HepG2 (cell line): ENCODE results near the gene SSBP2. TPM values are rescaled to one million over a fixed set of nuclear protein-coding genes. Genes with fewer than 3 reads are reported as not detected.

Experiments used
- ATAC-seq: fragments of 200-7000 bp; cut with Tn5 transposase; 3 replicates; pipeline ENCODE4 v1.9.1; 2020; ENCODE audit warnings: mild to moderate bottlenecking, moderate library complexity
- BruUV-seq: library from RNA; stranded (reverse); fragments of 400-500 nt; replicated peaks from 2 replicates; lab custom pipeline; 2021; lab: Mats Ljungman, UMichigan
- CTCF ChIA-PET: fragments of 300-600 bp; formaldehyde crosslinking; extraction: SDS; loops from one replicate; lab custom pipeline; 2021; ENCODE audit warnings: low total read pairs, inconsistent platforms, low intra/inter-chr PET ratio; lab: Yijun Ruan, JAX
- POLR2A ChIA-PET: fragments of 350-600 bp; sonication (Branson Sonifier 250); formaldehyde crosslinking; loops from one replicate; lab custom pipeline; 2020; ENCODE audit warnings: antibody characterized with exemption, inconsistent platforms; lab: Yijun Ruan, JAX
- DNase-seq: peaks from one replicate; pipeline ENCODE4 v3.0.0-alpha.2; 2015; ENCODE audit warnings: low spot score
- FAIRE-seq: peaks from 3 replicates; lab custom pipeline; 2011; peaks lifted over from hg19 to GRCh38; lab: Jason Lieb, UNC
- H2AFZ ChIP-seq: one replicate; pipeline ENCODE4 v1.6.1; 2011; ENCODE audit warnings: low read length, inconsistent platforms
- H3K27ac ChIP-seq: fragments of 300-600 bp; 3 replicates; pipeline ENCODE4 v1.8.0; 2011; ENCODE audit warnings: mixed run types, mild to moderate bottlenecking, mixed read lengths, low read length, inconsistent platforms; ENCODE audit not compliant: insufficient read depth; ENCODE audit errors: extremely low read length
- H3K27me3 ChIP-seq, 2 experiments: fragments of 200-600 bp in 1 of 2; 2 replicates in 1 of 2; 3 replicates in 1 of 2; pipeline versions ENCODE4 v1.6.0 to v1.8.0; 2011; ENCODE audit warnings: low read length in 2 of 2, mild to moderate bottlenecking in 2 of 2, moderate library complexity in 2 of 2, inconsistent platforms in 1 of 2; ENCODE audit not compliant: insufficient read depth in 2 of 2, control insufficient read depth in 1 of 2
- H3K36me3 ChIP-seq, 2 experiments: fragments of 200-600 bp in 1 of 2; replicated peaks in 1 of 2; 2 replicates in 1 of 2; 3 replicates in 1 of 2; pipeline versions ENCODE4 v1.5.1 to v1.8.0; 2011; ENCODE audit warnings: low read length in 2 of 2, inconsistent platforms in 1 of 2; ENCODE audit not compliant: insufficient read depth in 2 of 2, control insufficient read depth in 1 of 2
- H3K4me1 ChIP-seq: 2 replicates; pipeline ENCODE4 v1.5.1; 2012; ENCODE audit warnings: low read length, inconsistent platforms; ENCODE audit not compliant: insufficient read depth
- H3K4me2 ChIP-seq: 2 replicates; pipeline ENCODE4 v1.6.0; 2011; ENCODE audit warnings: low read depth, low read length, inconsistent platforms
- H3K4me3 ChIP-seq, 3 experiments: fragments of 200-600 bp in 1 of 3; sonication (generic), shearing (Covaris generic) in 1 of 3; replicated peaks in 1 of 3; 2 replicates each; pipeline ENCODE4 v1.5.1; 2011 to 2016; ENCODE audit warnings: low read length in 3 of 3, inconsistent platforms in 2 of 3, low read depth in 2 of 3, mild to moderate bottlenecking in 2 of 3, control low read depth in 1 of 3, mixed read lengths in 1 of 3; ENCODE audit not compliant: insufficient read depth in 1 of 3
- H3K79me2 ChIP-seq: one replicate; pipeline ENCODE4 v1.6.1; 2011; ENCODE audit warnings: low read length, inconsistent platforms; ENCODE audit not compliant: insufficient read depth
- H3K9ac ChIP-seq: 2 replicates; pipeline ENCODE4 v1.6.0; 2011; ENCODE audit warnings: mild to moderate bottlenecking, low read depth, low read length, inconsistent platforms; ENCODE audit not compliant: insufficient read depth
- H3K9me3 ChIP-seq: 2 replicates; pipeline ENCODE4 v1.5.1; 2012; ENCODE audit warnings: mild to moderate bottlenecking, low read length
- H4K20me1 ChIP-seq: 2 replicates; pipeline ENCODE4 v1.6.0; 2011; ENCODE audit warnings: inconsistent platforms, mild to moderate bottlenecking, low read length, moderate library complexity; ENCODE audit not compliant: insufficient read depth
- CENPT ChIP-seq: sonication (generic); formaldehyde crosslinking; IDR thresholded peaks from 2 replicates; pipeline ENCODE4 v1.8.0; 2022; ENCODE audit warnings: low read depth, mild to moderate bottlenecking, moderate library complexity, missing genetic modification reagents
- CERS6 ChIP-seq: sonication (generic); formaldehyde crosslinking; IDR thresholded peaks from 2 replicates; pipeline ENCODE4 v1.5.0; 2020; ENCODE audit warnings: missing genetic modification reagents
- KLF13 ChIP-seq: sonication (generic); formaldehyde crosslinking; IDR thresholded peaks from 2 replicates; pipeline ENCODE4 v1.4.0; 2020; ENCODE audit warnings: mild to moderate bottlenecking, missing genetic modification reagents
- NR2F1 ChIP-seq, 2 experiments: fragments of 450-650 bp in 1 of 2; formaldehyde crosslinking in 1 of 2; IDR thresholded peaks; 2 replicates each; pipeline versions ENCODE4 v1.5.0 to v1.6.1; 2016 to 2020; ENCODE audit warnings: mild to moderate bottlenecking in 1 of 2, missing compliant biosample characterization in 1 of 2, missing genetic modification reagents in 1 of 2, moderate library complexity in 1 of 2
- SIN3A ChIP-seq: IDR thresholded peaks from 2 replicates; pipeline ENCODE4 v1.6.1; 2011; ENCODE audit warnings: low read depth, mild to moderate bottlenecking, control low read depth, low read length, borderline replicate concordance
- ZNF318 ChIP-seq: sonication (generic); formaldehyde crosslinking; IDR thresholded peaks from 2 replicates; pipeline ENCODE4 v1.4.0; 2020; ENCODE audit warnings: mild to moderate bottlenecking, missing genetic modification reagents
- WGBS: methylation state at CpG from one replicate; pipeline ENCODE4 v1.1.6; 2017; ENCODE audit warnings: low lambda C conversion rate; 5-methylcytosine and 5-hydroxymethylcytosine counted together
- in situ Hi-C: cut with HindIII; loops from 2 replicates; pipeline ENCODE4 v1.10.0; 2017; ENCODE audit warnings: low pct_unique_long_range_greater_than_20kb; ENCODE audit not compliant: extremely low pct_ligation_motif_present
- intact Hi-C: fragments of 100-400 bp; cut with micrococcal nuclease; formaldehyde crosslinking; loops from one replicate; pipeline ENCODE4 v1.10.0; 2022; ENCODE audit not compliant: unreplicated experiment
- polyA plus RNA-seq, 8 experiments: library from polyadenylated mRNA; depleted of rRNA in 3 of 8; stranded (reverse) in 7 of 8; unstranded in 1 of 8; fragments of >200 nt; fragmentation: Illumina TruSeq in 4 of 8; extraction: Trizol in 4 of 8; gene quantifications; 2 replicates each; pipeline versions ENCODE4 v1.2.1 to v1.2.3, GENCODE V29; 2011 to 2016; ENCODE audit warnings: low read depth in 4 of 8, missing spikeins in 1 of 8, mixed read lengths in 1 of 8; ENCODE audit not compliant: insufficient read depth in 1 of 8
- total RNA-seq, 5 experiments: library from RNA; depleted of rRNA; stranded (reverse); fragments of >200 nt; fragmentation: Illumina TruSeq; extraction: Trizol; gene quantifications; 2 replicates each; pipeline ENCODE4 v1.2.3, GENCODE V29; 2016; ENCODE audit warnings: low read depth in 1 of 5
- TF ChIP-seq, protein P1 (sequence below): sonication (generic); formaldehyde crosslinking; IDR thresholded peaks from 2 replicates; pipeline ENCODE4 v1.4.0; 2020; ENCODE audit warnings: mild to moderate bottlenecking, missing genetic modification reagents

The SSBP2 gene
- total and polyA plus RNA-seq, 2 of the 13 experiments (the other 11 are each of a cell fraction or from before 2014, with no cell fraction given) = 0.16 TPM; not detected in 1

DNA sequence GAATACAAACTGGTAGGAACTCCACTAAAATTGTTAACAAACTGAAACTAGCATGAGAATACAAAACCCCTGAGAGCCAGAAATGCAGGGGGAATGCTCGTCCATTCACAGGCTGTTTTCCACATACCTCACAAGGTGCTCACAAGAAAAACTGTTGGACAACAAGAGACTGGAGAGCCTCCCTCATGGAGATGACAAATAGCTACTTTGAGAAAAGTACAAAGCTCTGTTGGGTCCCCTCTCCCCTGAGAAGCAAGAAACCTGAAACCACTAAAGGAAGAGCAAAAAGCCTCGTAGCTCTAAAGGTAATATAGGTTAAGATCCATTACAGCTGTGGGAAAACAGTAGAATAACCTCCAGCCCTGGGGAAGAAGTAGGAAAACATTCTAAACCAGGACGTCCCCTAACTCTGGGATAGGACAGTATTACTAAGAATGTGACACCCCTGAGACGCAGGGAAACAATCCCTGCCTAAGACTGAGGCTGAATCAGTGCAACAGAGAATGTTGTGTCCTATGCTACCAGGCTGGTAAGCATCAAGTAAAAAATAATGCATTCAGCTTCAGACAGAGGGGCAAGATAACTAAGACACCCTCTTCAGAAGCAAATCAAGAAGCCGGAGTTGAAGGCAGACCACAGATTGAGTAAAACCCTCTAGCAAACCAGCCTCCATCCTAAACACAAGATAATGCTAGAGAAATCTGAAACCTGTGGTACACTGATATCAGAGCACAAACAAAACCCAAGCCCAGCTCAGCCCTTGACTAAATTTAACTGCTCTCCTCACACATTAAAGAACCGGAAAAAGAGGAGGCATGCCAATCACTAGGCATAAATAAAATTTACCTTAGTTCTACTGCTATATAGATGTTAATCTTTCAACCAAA lies 160.2 kb downstream of the SSBP2 start (continued):
- TF ChIP-seq KLF13 = no peak

GRCh38 chr5:81579262-81579924 lies 171.5 kb downstream of the SSBP2 start:
- Histone ChIP-seq H2AFZ (no peak overlapping the region), H3K27me3 (no peaks in the 10 kb centered on the region), H4K20me1 (no peaks in the 10 kb centered on the region), H3K4me1 (no peaks in the 10 kb centered on the region), H3K4me3 (no peak overlapping the region), H3K27ac (no peak overlapping the region), H3K36me3 (no peaks in the 10 kb centered on the region), H3K9ac (no peak overlapping the region), H3K79me2 (no peaks in the 10 kb centered on the region), H3K4me2 (no peak overlapping the region), H3K9me3 (no peaks in the 10 kb centered on the region)
- BruUV-seq = no TSS peak
- TF ChIP-seq ZNF318 (CRISPR knock-in tag) (no peak), NR2F1 (CRISPR knock-in tag; IDR thresholded peaks at IDR 0.05) (no peak), CENPT (CRISPR knock-in tag) (no peak), CERS6 (CRISPR knock-in tag) (no peak), SIN3A (no peak)
- TF ChIP-seq, protein P1, sequence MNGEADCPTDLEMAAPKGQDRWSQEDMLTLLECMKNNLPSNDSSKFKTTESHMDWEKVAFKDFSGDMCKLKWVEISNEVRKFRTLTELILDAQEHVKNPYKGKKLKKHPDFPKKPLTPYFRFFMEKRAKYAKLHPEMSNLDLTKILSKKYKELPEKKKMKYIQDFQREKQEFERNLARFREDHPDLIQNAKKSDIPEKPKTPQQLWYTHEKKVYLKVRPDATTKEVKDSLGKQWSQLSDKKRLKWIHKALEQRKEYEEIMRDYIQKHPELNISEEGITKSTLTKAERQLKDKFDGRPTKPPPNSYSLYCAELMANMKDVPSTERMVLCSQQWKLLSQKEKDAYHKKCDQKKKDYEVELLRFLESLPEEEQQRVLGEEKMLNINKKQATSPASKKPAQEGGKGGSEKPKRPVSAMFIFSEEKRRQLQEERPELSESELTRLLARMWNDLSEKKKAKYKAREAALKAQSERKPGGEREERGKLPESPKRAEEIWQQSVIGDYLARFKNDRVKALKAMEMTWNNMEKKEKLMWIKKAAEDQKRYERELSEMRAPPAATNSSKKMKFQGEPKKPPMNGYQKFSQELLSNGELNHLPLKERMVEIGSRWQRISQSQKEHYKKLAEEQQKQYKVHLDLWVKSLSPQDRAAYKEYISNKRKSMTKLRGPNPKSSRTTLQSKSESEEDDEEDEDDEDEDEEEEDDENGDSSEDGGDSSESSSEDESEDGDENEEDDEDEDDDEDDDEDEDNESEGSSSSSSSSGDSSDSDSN (CRISPR knock-in tag) = no peak
- 0% methylated on average over 1 of the region's 1 CpG for WGBS
- ChIA-PET CTCF (no interaction called here), POLR2A (no interaction called here)
- in situ Hi-C loops (no loop called here), intact Hi-C loops (no loop called here)
- FAIRE-seq (no peak), ATAC-seq (no peak), DNase-seq (no peak)
